Mononuclear cell (primary cell): ENCODE results near the gene IZUMO1. TPM values are rescaled to one million over a fixed set of nuclear protein-coding genes. Genes with fewer than 3 reads are reported as not detected.
"Not testable (repeated sequence)": the region's sequence is repeated elsewhere in the genome, so short reads cannot be mapped to it uniquely, and the experiment has no call there.

ENCODE experiments used
- H3K27me3 ChIP-seq: 2 replicates; pipeline ENCODE4 v1.6.0; 2011; ENCODE audit warnings: low read length, control low read depth; ENCODE audit not compliant: insufficient read depth
- H3K4me1 ChIP-seq: 2 replicates; pipeline ENCODE4 v1.5.1; 2011; ENCODE audit warnings: mild to moderate bottlenecking, low read length, control low read depth; ENCODE audit not compliant: insufficient read depth
- H3K4me3 ChIP-seq: 2 replicates; pipeline ENCODE4 v1.5.1; 2011; ENCODE audit warnings: mild to moderate bottlenecking, low read length, moderate library complexity
- H3K9me3 ChIP-seq: 2 replicates; pipeline ENCODE4 v1.5.1; 2011; ENCODE audit warnings: low read depth, mild to moderate bottlenecking, control low read depth, low read length
- total RNA-seq: library from RNA; depleted of rRNA; stranded (reverse); fragments of >200 nt; gene quantifications from one replicate; pipeline ENCODE4 v1.2.3, GENCODE V29; 2012

The IZUMO1 gene
- total RNA-seq = not detected

- Histone ChIP-seq H3K27me3 (peaks cover 20% of the 10 kb centered on the region), H3K9me3 (no peaks in the 10 kb centered on the region), H3K4me1 (peaks cover 7% of the 10 kb centered on the region), H3K4me3 (peak within 1 kb of the TSS; percentile 15)
Measured at GRCh38 chr19:48746738-48747575, at the start of gene IZUMO1. Gene IZUMO1 (minus strand): TSS chr19:48746909. CDS start chr19:48745859, 1,050 bp downstream.

GRCh38 chr19:48795685-48796070 is 49.0 kb upstream of the IZUMO1 start:
- H3K4me1 ChIP-seq = peaks cover 4% of the 10 kb centered on the region
- H3K27me3 ChIP-seq = no peaks in the 10 kb centered on the region
- H3K9me3 ChIP-seq = no peaks in the 10 kb centered on the region
- H3K4me3 ChIP-seq = no peak overlapping the region

- H3K4me1 ChIP-seq = peaks cover 4% of the 10 kb centered on the region
- H3K4me3 ChIP-seq = peak overlapping the region; percentile 36
- no peaks in the 10 kb centered on the region for H3K9me3 ChIP-seq
- no peaks in the 10 kb centered on the region for H3K27me3 ChIP-seq
Measured at GRCh38 chr19:48795055-48795684, 48.5 kb upstream of the IZUMO1 start.

DNA sequence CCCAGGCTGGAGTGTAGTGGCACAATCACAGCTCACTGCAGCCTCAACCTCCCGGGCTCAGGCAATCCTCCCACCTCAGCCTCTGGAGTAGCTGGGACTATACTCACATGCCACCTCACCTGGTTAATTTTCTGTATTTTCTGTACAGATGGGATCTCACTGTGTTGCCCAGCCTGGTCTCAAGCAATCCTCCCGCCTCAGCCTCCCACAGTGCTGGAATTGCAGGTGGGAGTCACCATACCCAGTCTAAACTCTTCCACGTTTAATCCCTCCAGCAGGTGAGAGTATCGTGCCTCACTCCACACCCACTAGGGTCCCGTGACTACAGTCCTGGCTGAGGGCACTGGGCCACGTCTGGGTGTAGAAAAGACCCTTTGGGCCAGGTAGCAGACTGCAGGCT is 47.6 kb upstream of the IZUMO1 start:
- Histone ChIP-seq H3K27me3 (no peaks in the 10 kb centered on the region), H3K9me3 (no peaks in the 10 kb centered on the region), H3K4me3 (no peak overlapping the region), H3K4me1 (peaks cover 4% of the 10 kb centered on the region)

DNA sequence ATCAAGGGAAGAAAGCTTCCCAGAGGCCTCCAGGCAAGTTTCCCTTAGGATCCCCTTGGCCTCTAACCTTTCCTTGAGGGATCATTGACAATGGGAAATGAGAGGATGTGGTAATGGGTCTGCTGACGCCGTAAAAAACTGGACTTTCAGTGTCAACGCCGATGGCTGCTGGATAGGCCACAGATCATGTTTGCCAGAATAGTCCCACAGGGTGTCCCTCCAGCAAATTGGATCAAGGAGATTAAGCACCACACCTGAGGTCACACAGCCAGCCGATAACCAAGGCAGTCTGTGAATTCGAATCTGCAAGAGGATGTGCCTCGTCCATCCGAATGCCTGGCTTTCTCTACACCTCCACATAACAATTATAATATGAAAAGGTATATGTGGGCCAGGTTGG is 46.6 kb upstream of the IZUMO1 start:
- Histone ChIP-seq H3K4me3 (no peak overlapping the region), H3K9me3 (no peaks in the 10 kb centered on the region), H3K4me1 (peaks cover 4% of the 10 kb centered on the region), H3K27me3 (no peaks in the 10 kb centered on the region)

- H3K4me1 ChIP-seq, H3K27me3 ChIP-seq, H3K9me3 ChIP-seq, H3K4me3 ChIP-seq: not testable (repeated sequence)
Measured at GRCh38 chr19:48787331-48787730, 40.6 kb upstream of the IZUMO1 start.

GRCh38 chr19:48786422-48786821 is 39.7 kb upstream of the IZUMO1 start:
- not testable (repeated sequence) for H3K9me3 ChIP-seq, H3K27me3 ChIP-seq, H3K4me3 ChIP-seq, H3K4me1 ChIP-seq

DNA sequence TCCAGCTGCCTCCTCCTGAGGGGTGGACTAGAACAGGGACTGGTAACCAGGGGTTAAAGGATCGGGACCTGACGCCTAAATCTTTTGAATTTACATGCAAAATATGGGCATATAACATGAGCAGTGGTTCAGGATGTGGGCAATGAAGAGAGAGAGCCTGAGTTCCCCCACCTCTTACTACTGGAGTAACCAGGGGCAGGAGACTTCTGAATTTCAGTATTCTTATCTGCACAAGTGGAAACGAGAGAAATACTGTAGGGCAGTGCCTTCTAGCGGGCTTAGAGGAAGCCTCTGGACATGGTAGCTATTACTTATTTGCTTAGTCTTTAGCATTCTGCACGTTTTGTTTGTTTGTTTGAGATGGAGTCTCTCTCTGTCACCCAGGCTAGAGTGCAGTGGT is 37.8 kb upstream of the IZUMO1 start:
- peaks cover 3% of the 10 kb centered on the region for H3K4me1 ChIP-seq
- H3K4me3 ChIP-seq = no peak overlapping the region
- no peaks in the 10 kb centered on the region for H3K27me3 ChIP-seq
- no peaks in the 10 kb centered on the region for H3K9me3 ChIP-seq

DNA sequence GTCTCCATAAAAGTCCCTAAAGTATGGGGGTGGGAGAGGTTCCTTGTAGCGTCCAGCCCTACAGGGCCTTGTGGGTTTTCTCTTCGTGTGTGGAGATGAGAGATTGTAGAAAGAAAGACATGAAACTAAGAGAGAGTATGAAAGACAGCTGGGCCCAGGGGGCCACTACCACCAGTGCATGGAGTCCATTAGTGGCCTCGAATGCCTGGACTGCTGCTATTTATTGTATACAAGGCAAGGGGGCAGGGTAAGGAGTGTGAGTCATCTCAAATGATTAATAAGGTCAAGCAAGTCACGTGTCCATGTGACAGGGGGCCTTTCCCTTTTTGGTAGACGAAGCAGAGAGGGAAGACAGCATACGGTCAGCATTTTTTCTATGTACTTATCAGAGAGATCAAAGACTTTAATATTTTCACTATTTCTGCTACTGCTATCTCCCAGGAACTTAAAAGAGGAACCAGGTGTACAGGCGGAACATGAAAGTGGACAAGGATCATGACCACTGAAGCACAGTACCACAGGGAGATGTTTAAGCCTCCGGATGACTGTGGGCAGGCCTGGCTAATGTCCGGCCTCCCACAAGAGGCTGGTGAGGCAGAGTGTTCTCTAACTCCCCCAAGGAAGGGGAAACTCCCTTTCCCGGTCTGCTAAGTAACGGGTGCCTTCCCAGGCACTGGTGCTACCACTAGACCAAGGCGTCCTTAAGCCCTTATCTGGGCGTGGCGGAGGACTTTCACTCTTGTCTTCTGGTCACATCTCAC is 34.1 kb upstream of the IZUMO1 start:
- Histone ChIP-seq H3K4me3 (no peak overlapping the region), H3K27me3 (no peaks in the 10 kb centered on the region), H3K4me1 (peaks cover 3% of the 10 kb centered on the region), H3K9me3 (no peaks in the 10 kb centered on the region)

GRCh38 chr19:48779636-48780035 is 32.9 kb upstream of the IZUMO1 start:
- Histone ChIP-seq H3K4me1 (peaks cover 3% of the 10 kb centered on the region), H3K27me3 (no peaks in the 10 kb centered on the region), H3K4me3 (no peak overlapping the region), H3K9me3 (no peaks in the 10 kb centered on the region)

- peaks cover 3% of the 10 kb centered on the region for H3K4me1 ChIP-seq
- H3K4me3 ChIP-seq = no peak overlapping the region
- H3K27me3 ChIP-seq = no peaks in the 10 kb centered on the region
- no peaks in the 10 kb centered on the region for H3K9me3 ChIP-seq
Measured at GRCh38 chr19:48777720-48778119, 31.0 kb upstream of the IZUMO1 start.

DNA sequence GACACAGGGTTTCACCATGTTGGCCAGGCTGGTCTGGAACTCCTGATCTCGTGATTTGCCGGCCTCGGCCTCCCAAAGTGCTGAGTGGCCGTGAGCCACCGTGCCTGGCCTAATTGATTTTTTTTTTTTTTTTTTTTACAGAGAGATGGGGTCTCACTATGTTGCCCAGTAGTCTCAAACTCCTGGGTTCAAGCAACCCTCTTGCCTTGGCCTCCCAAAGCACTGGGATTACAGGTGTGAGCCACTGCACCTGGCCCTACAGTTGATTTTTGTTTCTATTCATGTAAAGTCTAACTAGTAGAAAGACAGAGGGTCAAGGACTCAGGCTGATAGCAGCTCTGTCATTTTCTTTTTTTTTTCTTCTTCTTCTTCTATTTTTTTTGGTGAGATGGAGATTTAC is 30.4 kb upstream of the IZUMO1 start:
- Histone ChIP-seq H3K4me3 (no peak overlapping the region), H3K27me3 (no peaks in the 10 kb centered on the region), H3K4me1 (peaks cover 3% of the 10 kb centered on the region), H3K9me3 (no peaks in the 10 kb centered on the region)

DNA sequence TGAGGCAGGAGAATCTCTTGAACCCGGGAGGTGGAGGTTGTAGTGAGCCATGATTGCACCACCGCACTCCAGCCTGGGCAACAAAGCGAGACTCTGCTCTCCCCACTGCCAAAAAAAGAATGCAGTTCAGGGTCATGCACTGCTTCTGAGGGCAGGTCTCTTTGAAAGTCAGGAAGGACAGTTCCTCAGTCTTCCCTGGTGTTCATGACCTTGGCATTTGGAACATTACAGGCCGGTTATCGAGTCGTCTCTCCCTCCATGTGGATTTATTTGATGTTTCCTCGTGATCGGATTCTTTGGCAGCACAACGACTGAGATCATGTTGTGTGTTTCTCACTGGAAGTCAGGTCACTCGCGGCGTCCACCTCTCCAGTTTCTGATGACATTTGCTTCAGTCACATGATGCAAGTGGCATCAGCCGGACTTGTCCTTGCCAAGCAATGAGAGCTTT is 25.8 kb upstream of the IZUMO1 start:
- Histone ChIP-seq H3K27me3 (no peaks in the 10 kb centered on the region), H3K9me3 (no peaks in the 10 kb centered on the region), H3K4me3 (no peak overlapping the region), H3K4me1 (peaks cover 12% of the 10 kb centered on the region)

DNA sequence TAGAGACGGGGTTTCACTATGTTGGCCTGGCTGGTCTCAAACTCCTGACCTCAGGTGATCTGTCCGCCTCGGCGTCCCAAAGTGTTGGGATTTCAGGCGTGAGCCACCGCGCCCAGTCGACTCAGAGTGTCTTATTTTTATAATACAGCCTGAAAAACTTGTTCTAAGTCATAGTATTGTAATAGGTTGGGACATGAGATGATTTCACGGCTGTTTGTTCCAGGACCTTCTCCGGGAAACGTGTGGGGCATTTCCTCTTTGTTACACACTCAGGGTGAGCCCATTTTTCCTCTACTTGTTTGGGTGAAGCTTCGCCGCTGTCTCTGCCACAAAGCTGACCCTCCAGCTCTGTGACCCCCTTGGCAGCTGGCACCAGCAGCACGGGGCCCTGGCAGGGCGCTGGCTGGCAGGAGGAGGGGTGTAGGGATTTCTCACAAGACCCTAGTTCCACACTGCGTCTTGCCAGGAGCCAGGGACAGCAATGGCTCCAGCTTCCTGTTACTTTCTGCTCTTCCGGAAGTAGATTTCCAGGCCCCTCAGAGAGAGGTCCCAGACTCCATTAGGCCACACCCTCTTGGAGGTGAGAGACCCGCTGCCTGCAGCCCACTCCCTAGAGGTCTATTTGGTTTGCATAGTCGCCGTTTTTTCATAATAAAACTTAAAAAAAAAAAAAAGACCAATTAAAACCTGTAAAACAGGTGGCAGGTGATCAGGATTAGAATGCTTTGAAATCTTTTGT is 24.2 kb upstream of the IZUMO1 start:
- peaks cover 12% of the 10 kb centered on the region for H3K4me1 ChIP-seq
- H3K4me3 ChIP-seq = no peak overlapping the region

GRCh38 chr19:48770266-48770665 is 23.6 kb upstream of the IZUMO1 start:
- H3K9me3 ChIP-seq = no peaks in the 10 kb centered on the region

More for the DNA sequence above, 24.2 kb upstream of the IZUMO1 start:
- Histone ChIP-seq H3K9me3 (no peaks in the 10 kb centered on the region), H3K27me3 (no peaks in the 10 kb centered on the region)

More at GRCh38 chr19:48770266-48770665, 23.6 kb upstream of the IZUMO1 start:
- no peak overlapping the region for H3K4me3 ChIP-seq
- H3K27me3 ChIP-seq = no peaks in the 10 kb centered on the region
- peaks cover 12% of the 10 kb centered on the region for H3K4me1 ChIP-seq
